Measurements from ENCODE around the gene SYNGR3.

DNA sequence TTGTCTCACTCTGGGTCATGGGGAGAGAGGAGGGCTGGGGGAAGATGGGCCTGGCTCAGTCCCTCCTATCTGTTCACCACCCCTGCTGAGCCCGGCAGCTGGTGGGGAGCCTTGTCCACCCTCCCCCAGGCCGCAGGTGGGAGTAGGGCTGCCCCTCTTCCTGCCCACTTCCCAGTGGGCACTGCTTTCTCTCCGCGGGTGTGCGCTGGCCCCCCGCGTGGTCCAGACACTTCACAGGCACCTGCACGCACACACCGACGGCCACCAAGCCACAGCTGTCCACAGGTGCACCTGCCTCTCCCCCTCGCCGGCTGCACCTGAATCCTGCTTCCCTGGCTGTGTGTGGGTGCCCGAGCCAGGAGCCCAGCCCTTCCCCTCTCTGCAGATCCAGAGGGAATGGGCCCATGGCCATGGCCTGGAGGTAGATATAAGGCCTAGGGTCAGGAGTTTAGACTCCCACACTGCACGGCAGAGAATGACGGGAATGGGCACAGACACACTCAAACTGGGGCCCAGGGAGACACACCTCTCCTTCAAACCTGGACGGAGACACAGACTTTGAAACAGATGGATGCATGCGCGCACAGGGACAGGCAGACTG lies 39.0 kb downstream of the SYNGR3 start:
- TF ChIP-seq ZFP36 (IDR thresholded peaks at IDR 0.05; ENCODE audit: borderline replicate concordance, low read depth, low read length, partially characterized antibody) = no peak
- TF ChIP-seq ZNF24 (IDR thresholded peaks at IDR 0.05) = no peak

Measured in HepG2 (cell line).